KMS-11 (cell line): ENCODE data around the gene RPGRIP1.
A peak's percentile ranks its signal among the peaks of the same experiment; 100 is the strongest.

Experiments
- H2AFZ ChIP-seq: fragments of 200-600 bp; sonication (generic); 2 replicates; pipeline ENCODE4 v1.6.1; 2016; ENCODE audit warnings: antibody characterized with exemption, mixed run types, low read depth
- H3K27ac ChIP-seq: fragments of 200-600 bp; sonication (generic); 2 replicates; pipeline ENCODE4 v1.6.1; 2016; ENCODE audit warnings: mild to moderate bottlenecking, mixed run types
- H3K27me3 ChIP-seq: fragments of 200-600 bp; sonication (generic); 2 replicates; pipeline ENCODE4 v1.6.1; 2017; ENCODE audit warnings: mild to moderate bottlenecking, low read depth, mixed run types, moderate library complexity; ENCODE audit not compliant: insufficient read depth
- H3K36me3 ChIP-seq: fragments of 200-600 bp; sonication (generic); 2 replicates; pipeline ENCODE4 v1.6.1; 2017; ENCODE audit warnings: mild to moderate bottlenecking, mixed run types; ENCODE audit not compliant: insufficient read depth
- H3K4me1 ChIP-seq: fragments of 200-600 bp; sonication (generic); 2 replicates; pipeline ENCODE4 v1.6.1; 2016; ENCODE audit warnings: mild to moderate bottlenecking, low read depth, mixed run types; ENCODE audit not compliant: poor library complexity, severe bottlenecking
- H3K4me2 ChIP-seq: fragments of 200-600 bp; sonication (generic); 2 replicates; pipeline ENCODE4 v1.7.0; 2016; ENCODE audit warnings: mild to moderate bottlenecking, mixed run types
- H3K4me3 ChIP-seq: fragments of 200-600 bp; sonication (generic); IDR thresholded peaks from 2 replicates; pipeline ENCODE4 v1.6.1; 2017; ENCODE audit warnings: low read depth, low read length, mixed read lengths; ENCODE audit not compliant: insufficient read depth
- H3K79me2 ChIP-seq: fragments of 200-600 bp; sonication (generic); 2 replicates; pipeline ENCODE4 v1.6.1; 2016; ENCODE audit warnings: low read depth, mixed run types; ENCODE audit not compliant: insufficient read depth
- H3K9ac ChIP-seq: fragments of 200-600 bp; sonication (generic); 2 replicates; pipeline ENCODE4 v1.6.1; 2016; ENCODE audit warnings: mild to moderate bottlenecking, mixed run types
- H4K20me1 ChIP-seq: fragments of 200-600 bp; sonication (generic); 2 replicates; pipeline ENCODE4 v1.6.1; 2016; ENCODE audit warnings: mild to moderate bottlenecking, mixed run types; ENCODE audit not compliant: insufficient read depth
- CTCF ChIP-seq: fragments of 200-600 bp; sonication (generic); conservative IDR thresholded peaks from 2 replicates; pipeline ENCODE4 v1.6.1; 2017; ENCODE audit warnings: low read depth, mild to moderate bottlenecking, antibody characterized with exemption, low read length, moderate library complexity, mixed read lengths

Gene RPGRIP1

GRCh38 chr14:21309238-21309636, 29.4 kb downstream of the RPGRIP1 start:
- Histone ChIP-seq H3K27ac (peak overlapping the region; percentile 88), H3K4me1 (peaks cover 28% of the 10 kb centered on the region), H3K79me2 (no peaks in the 10 kb centered on the region), H3K27me3 (no peaks in the 10 kb centered on the region), H3K4me2 (peak overlapping the region; percentile 67), H3K36me3 (no peaks in the 10 kb centered on the region), H3K9ac (peak overlapping the region; percentile 77), H4K20me1 (no peaks in the 10 kb centered on the region), H2AFZ (peak overlapping the region; percentile 86), H3K4me3 (no peak overlapping the region)
- no peak for TF ChIP-seq CTCF

GRCh38 chr14:21309956-21310355, 30.1 kb downstream of the RPGRIP1 start:
- no peaks in the 10 kb centered on the region for H3K79me2 ChIP-seq
- no peaks in the 10 kb centered on the region for H3K36me3 ChIP-seq
- no peak overlapping the region for H3K4me2 ChIP-seq
- TF ChIP-seq CTCF, result no peak
- no peak overlapping the region for H2AFZ ChIP-seq
- H4K20me1 ChIP-seq, result no peaks in the 10 kb centered on the region
- H3K27ac ChIP-seq, result no peak overlapping the region
- no peak overlapping the region for H3K9ac ChIP-seq
- H3K27me3 ChIP-seq, result no peaks in the 10 kb centered on the region
- H3K4me1 ChIP-seq, result peaks cover 28% of the 10 kb centered on the region
- no peak overlapping the region for H3K4me3 ChIP-seq

- Histone ChIP-seq H3K4me3 (no peak overlapping the region), H3K27ac (no peak overlapping the region), H3K27me3 (no peaks in the 10 kb centered on the region), H3K9ac (no peak overlapping the region), H2AFZ (no peak overlapping the region), H3K4me2 (no peak overlapping the region), H3K79me2 (no peaks in the 10 kb centered on the region), H3K4me1 (peaks cover 21% of the 10 kb centered on the region), H4K20me1 (no peaks in the 10 kb centered on the region), H3K36me3 (no peaks in the 10 kb centered on the region)
- no peak for TF ChIP-seq CTCF
Observed at GRCh38 chr14:21311614-21312013, 31.7 kb downstream of the RPGRIP1 start.

GRCh38 chr14:21313512-21313911, 33.6 kb downstream of the RPGRIP1 start:
- no peak overlapping the region for H3K27ac ChIP-seq
- no peak for TF ChIP-seq CTCF
- no peak overlapping the region for H3K9ac ChIP-seq
- H2AFZ ChIP-seq, result no peak overlapping the region
- H3K79me2 ChIP-seq, result no peaks in the 10 kb centered on the region
- H3K4me3 ChIP-seq, result no peak overlapping the region
- H3K4me2 ChIP-seq, result no peak overlapping the region
- no peaks in the 10 kb centered on the region for H3K36me3 ChIP-seq
- no peaks in the 10 kb centered on the region for H4K20me1 ChIP-seq
- H3K27me3 ChIP-seq, result no peaks in the 10 kb centered on the region
- H3K4me1 ChIP-seq, result peaks cover 6% of the 10 kb centered on the region

GRCh38 chr14:21317398-21317797, 37.5 kb downstream of the RPGRIP1 start:
- no peak overlapping the region for H3K27ac ChIP-seq
- H3K4me2 ChIP-seq, result no peak overlapping the region
- no peak overlapping the region for H3K9ac ChIP-seq
- H3K4me1 ChIP-seq, result peaks cover 4% of the 10 kb centered on the region
- no peak for TF ChIP-seq CTCF
- no peak overlapping the region for H2AFZ ChIP-seq
- no peaks in the 10 kb centered on the region for H3K79me2 ChIP-seq
- no peaks in the 10 kb centered on the region for H3K36me3 ChIP-seq
- no peaks in the 10 kb centered on the region for H3K27me3 ChIP-seq
- H4K20me1 ChIP-seq, result no peaks in the 10 kb centered on the region
- H3K4me3 ChIP-seq, result no peak overlapping the region
